OCI-LY3 (cell line): Measurements from ENCODE around the gene OTOP2.

ENCODE experiments used
- CTCF ChIP-seq: fragments of 200-600, 300-600 bp; sonication (generic); IDR thresholded peaks from 2 replicates; pipeline ENCODE4 v1.5.1; 2014; ENCODE audit warnings: antibody characterized with exemption, low read length, low read depth
- EZH2phosphoT487 ChIP-seq: fragments of 200-600 bp; shearing (Covaris generic); IDR thresholded peaks from 2 replicates; pipeline ENCODE4 v1.6.1; 2018; ENCODE audit warnings: antibody characterized with exemption, mixed run types, low read depth

- no peak for TF ChIP-seq CTCF
- no peak for TF ChIP-seq EZH2phosphoT487
Observed at GRCh38 chr17:74975943-74976342, 51.9 kb downstream of the OTOP2 start.
